Measurements from ENCODE around the gene NLGN4Y. TPM values are rescaled to one million over a fixed set of nuclear protein-coding genes. Genes with fewer than 3 reads are reported as not detected.

NLGN4Y gene
- polyA plus RNA-seq, 1 donor from 2014 or later, result not detected

- no peaks in the 10 kb centered on the region for H3K36me3 Mint-ChIP-seq
- H3K4me1 Mint-ChIP-seq, result no peaks in the 10 kb centered on the region
- H3K4me3 Mint-ChIP-seq, result no peak overlapping the region
- H3K9me3 Mint-ChIP-seq, result no peaks in the 10 kb centered on the region
- no peak overlapping the region for H3K27ac Mint-ChIP-seq
- H3K27me3 Mint-ChIP-seq, result no peaks in the 10 kb centered on the region
Observed at GRCh38 chrY:14778208-14778607, 253.9 kb downstream of the NLGN4Y start.

GRCh38 chrY:14793104-14793503 lies 268.8 kb downstream of the NLGN4Y start:
- H3K36me3 Mint-ChIP-seq, result no peaks in the 10 kb centered on the region
- H3K27me3 Mint-ChIP-seq, result no peaks in the 10 kb centered on the region
- H3K4me3 Mint-ChIP-seq, result no peak overlapping the region
- H3K9me3 Mint-ChIP-seq, result no peaks in the 10 kb centered on the region
- H3K4me1 Mint-ChIP-seq, result no peaks in the 10 kb centered on the region
- no peak overlapping the region for H3K27ac Mint-ChIP-seq

- H3K4me3 Mint-ChIP-seq, result no peak overlapping the region
- no peaks in the 10 kb centered on the region for H3K4me1 Mint-ChIP-seq
- no peaks in the 10 kb centered on the region for H3K9me3 Mint-ChIP-seq
- H3K36me3 Mint-ChIP-seq, result no peaks in the 10 kb centered on the region
- no peaks in the 10 kb centered on the region for H3K27me3 Mint-ChIP-seq
- no peak overlapping the region for H3K27ac Mint-ChIP-seq
Observed at GRCh38 chrY:14793674-14794073, 269.3 kb downstream of the NLGN4Y start.

GRCh38 chrY:14798010-14798409 lies 273.7 kb downstream of the NLGN4Y start:
- no peaks in the 10 kb centered on the region for H3K36me3 Mint-ChIP-seq
- no peak overlapping the region for H3K4me3 Mint-ChIP-seq
- no peaks in the 10 kb centered on the region for H3K4me1 Mint-ChIP-seq
- H3K9me3 Mint-ChIP-seq, result no peaks in the 10 kb centered on the region
- H3K27me3 Mint-ChIP-seq, result no peaks in the 10 kb centered on the region
- H3K27ac Mint-ChIP-seq, result no peak overlapping the region

GRCh38 chrY:14801096-14801495 lies 276.8 kb downstream of the NLGN4Y start:
- Mint-ChIP-seq H3K27ac (no peak overlapping the region), H3K9me3 (no peaks in the 10 kb centered on the region), H3K27me3 (no peaks in the 10 kb centered on the region), H3K4me1 (no peaks in the 10 kb centered on the region), H3K4me3 (no peak overlapping the region), H3K36me3 (no peaks in the 10 kb centered on the region)

DNA sequence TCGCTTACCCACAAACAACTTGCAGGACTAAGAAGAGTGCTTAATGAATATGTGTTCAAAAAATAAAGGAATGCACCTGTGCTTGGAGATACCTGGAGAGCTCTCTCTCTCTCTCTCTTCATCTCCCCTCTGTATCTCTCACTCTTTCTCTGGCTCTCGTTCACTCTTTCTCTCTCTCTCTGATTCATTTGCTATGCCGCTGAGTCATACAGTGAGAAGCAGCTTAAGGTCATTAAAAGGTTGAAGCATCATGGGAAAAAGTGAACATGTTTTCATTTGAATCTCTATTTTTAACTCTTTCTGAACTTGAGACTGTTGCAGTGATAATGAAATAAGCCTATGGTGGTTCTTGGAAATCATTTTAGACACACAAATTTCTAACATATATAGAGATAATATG lies 277.8 kb downstream of the NLGN4Y start:
- no peaks in the 10 kb centered on the region for H3K27me3 Mint-ChIP-seq
- no peak overlapping the region for H3K4me3 Mint-ChIP-seq
- no peak overlapping the region for H3K27ac Mint-ChIP-seq
- H3K4me1 Mint-ChIP-seq, result no peaks in the 10 kb centered on the region
- no peaks in the 10 kb centered on the region for H3K9me3 Mint-ChIP-seq
- no peaks in the 10 kb centered on the region for H3K36me3 Mint-ChIP-seq

- H3K9me3 Mint-ChIP-seq, result no peaks in the 10 kb centered on the region
- H3K4me3 Mint-ChIP-seq, result no peak overlapping the region
- H3K27ac Mint-ChIP-seq, result no peak overlapping the region
- no peaks in the 10 kb centered on the region for H3K36me3 Mint-ChIP-seq
- H3K27me3 Mint-ChIP-seq, result no peaks in the 10 kb centered on the region
- no peaks in the 10 kb centered on the region for H3K4me1 Mint-ChIP-seq
Observed at GRCh38 chrY:14804041-14804440, 279.7 kb downstream of the NLGN4Y start.

DNA sequence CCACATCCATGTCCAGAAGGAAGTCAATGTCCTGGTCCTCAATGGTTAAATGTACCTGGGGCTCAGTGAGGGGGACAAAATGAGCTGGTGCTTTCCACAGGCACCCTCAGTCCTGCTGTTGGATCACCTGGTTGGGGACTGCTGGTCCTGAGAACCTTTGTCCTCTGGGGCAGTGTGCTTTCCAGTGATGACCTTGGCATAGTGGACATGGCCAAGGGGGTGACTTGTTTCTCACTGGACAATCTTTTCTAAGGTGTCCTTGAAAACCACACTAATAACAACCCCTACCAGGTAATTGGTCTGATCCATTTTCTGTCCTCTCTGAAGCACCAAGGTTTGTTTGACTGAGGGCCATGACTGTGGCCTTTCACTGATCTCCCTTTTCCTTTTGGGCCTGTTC lies 294.1 kb downstream of the NLGN4Y start:
- Mint-ChIP-seq H3K27me3 (no peaks in the 10 kb centered on the region), H3K27ac (no peak overlapping the region), H3K4me3 (no peak overlapping the region), H3K9me3 (no peaks in the 10 kb centered on the region), H3K4me1 (no peaks in the 10 kb centered on the region), H3K36me3 (no peaks in the 10 kb centered on the region)

- no peaks in the 10 kb centered on the region for H3K36me3 Mint-ChIP-seq
- H3K27ac Mint-ChIP-seq, result no peak overlapping the region
- H3K4me1 Mint-ChIP-seq, result no peaks in the 10 kb centered on the region
- H3K9me3 Mint-ChIP-seq, result no peaks in the 10 kb centered on the region
- no peaks in the 10 kb centered on the region for H3K27me3 Mint-ChIP-seq
- H3K4me3 Mint-ChIP-seq, result no peak overlapping the region
Observed at GRCh38 chrY:14822201-14822600, 297.9 kb downstream of the NLGN4Y start.

- H3K4me1 Mint-ChIP-seq, result no peaks in the 10 kb centered on the region
- no peaks in the 10 kb centered on the region for H3K9me3 Mint-ChIP-seq
- H3K36me3 Mint-ChIP-seq, result no peaks in the 10 kb centered on the region
- no peaks in the 10 kb centered on the region for H3K27me3 Mint-ChIP-seq
- no peak overlapping the region for H3K27ac Mint-ChIP-seq
- H3K4me3 Mint-ChIP-seq, result no peak overlapping the region
Observed at GRCh38 chrY:14822906-14823305, 298.6 kb downstream of the NLGN4Y start.

GRCh38 chrY:14824583-14824982 lies 300.3 kb downstream of the NLGN4Y start:
- Mint-ChIP-seq H3K27ac (no peak overlapping the region), H3K4me3 (no peak overlapping the region), H3K4me1 (no peaks in the 10 kb centered on the region), H3K9me3 (no peaks in the 10 kb centered on the region), H3K27me3 (no peaks in the 10 kb centered on the region), H3K36me3 (no peaks in the 10 kb centered on the region)

DNA sequence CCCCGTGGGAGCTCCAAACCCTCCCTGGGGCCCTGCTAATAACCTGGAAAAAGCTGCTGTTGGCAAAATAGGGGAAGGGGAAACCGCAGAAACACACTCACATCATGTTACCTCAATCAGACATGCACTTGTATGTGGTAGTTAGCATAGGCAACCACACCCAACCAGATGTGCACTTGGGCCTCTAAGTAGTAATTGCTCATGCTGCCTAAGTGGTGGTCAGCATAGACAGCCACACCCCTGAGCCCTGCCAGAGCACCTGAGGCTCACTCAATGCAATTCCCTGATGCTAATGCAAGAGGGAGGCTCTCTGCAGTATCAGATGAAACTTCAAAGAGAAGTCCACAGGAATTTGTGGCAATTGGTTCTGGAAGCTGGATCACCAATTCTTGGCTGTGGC lies 301.4 kb downstream of the NLGN4Y start:
- no peak overlapping the region for H3K4me3 Mint-ChIP-seq
- no peaks in the 10 kb centered on the region for H3K27me3 Mint-ChIP-seq
- H3K27ac Mint-ChIP-seq, result no peak overlapping the region
- no peaks in the 10 kb centered on the region for H3K4me1 Mint-ChIP-seq
- no peaks in the 10 kb centered on the region for H3K36me3 Mint-ChIP-seq
- no peaks in the 10 kb centered on the region for H3K9me3 Mint-ChIP-seq

DNA sequence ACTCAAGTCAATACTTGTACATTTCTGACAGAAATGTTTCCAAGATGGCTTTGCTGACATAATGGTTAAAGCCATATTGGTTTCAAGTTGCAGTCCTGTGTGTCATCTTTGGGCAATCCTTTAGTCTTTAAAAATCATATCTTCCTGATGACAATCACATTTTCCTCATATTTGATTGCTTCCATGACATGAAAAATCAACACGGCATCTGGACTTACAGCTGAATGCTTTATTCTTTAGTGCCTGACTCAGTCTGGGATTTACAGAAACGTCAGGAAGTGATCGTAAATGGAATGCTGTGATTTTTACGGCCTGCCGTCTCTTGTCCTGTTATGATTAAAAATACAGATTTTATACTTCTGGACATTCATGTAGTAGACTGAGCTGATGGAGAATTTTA lies 304.2 kb downstream of the NLGN4Y start:
- H3K4me1 Mint-ChIP-seq, result no peaks in the 10 kb centered on the region

DNA sequence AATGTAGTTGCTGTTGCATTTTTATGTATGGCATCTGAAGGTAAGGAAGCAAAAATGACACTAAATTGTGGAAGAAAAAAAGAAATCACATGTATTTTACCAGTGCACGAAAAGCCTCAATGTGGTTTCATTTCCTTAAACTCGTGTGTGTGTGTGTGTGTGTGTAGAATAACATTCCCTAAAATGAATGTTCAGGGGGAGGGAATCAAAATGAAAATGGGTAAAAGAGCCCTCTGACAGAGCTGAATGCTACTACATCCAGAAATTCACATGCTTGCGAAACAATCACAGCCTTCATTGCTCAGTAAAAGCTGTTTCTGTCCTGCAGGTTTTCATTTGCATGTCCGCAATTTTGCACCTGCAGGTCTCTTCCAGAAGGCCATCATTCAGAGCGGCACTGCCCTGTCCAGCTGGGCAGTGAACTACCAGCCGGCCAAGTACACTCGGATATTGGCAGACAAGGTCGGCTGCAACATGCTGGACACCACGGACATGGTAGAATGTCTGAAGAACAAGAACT lies 305.1 kb downstream of the NLGN4Y start:
- no peaks in the 10 kb centered on the region for H3K9me3 Mint-ChIP-seq
- no peaks in the 10 kb centered on the region for H3K4me1 Mint-ChIP-seq
- no peak overlapping the region for H3K4me3 Mint-ChIP-seq
- no peak overlapping the region for H3K27ac Mint-ChIP-seq
- H3K27me3 Mint-ChIP-seq, result no peaks in the 10 kb centered on the region
- no peaks in the 10 kb centered on the region for H3K36me3 Mint-ChIP-seq

More for the DNA sequence above, 304.2 kb downstream of the NLGN4Y start:
- no peaks in the 10 kb centered on the region for H3K36me3 Mint-ChIP-seq
- no peak overlapping the region for H3K4me3 Mint-ChIP-seq
- H3K27ac Mint-ChIP-seq, result no peak overlapping the region
- H3K27me3 Mint-ChIP-seq, result no peaks in the 10 kb centered on the region
- H3K9me3 Mint-ChIP-seq, result no peaks in the 10 kb centered on the region

GRCh38 chrY:14834103-14835060 lies 310.1 kb downstream of the NLGN4Y start:
- Mint-ChIP-seq H3K27ac (no peak overlapping the region), H3K36me3 (no peaks in the 10 kb centered on the region), H3K27me3 (no peaks in the 10 kb centered on the region), H3K9me3 (no peaks in the 10 kb centered on the region), H3K4me1 (no peaks in the 10 kb centered on the region), H3K4me3 (no peak overlapping the region)

DNA sequence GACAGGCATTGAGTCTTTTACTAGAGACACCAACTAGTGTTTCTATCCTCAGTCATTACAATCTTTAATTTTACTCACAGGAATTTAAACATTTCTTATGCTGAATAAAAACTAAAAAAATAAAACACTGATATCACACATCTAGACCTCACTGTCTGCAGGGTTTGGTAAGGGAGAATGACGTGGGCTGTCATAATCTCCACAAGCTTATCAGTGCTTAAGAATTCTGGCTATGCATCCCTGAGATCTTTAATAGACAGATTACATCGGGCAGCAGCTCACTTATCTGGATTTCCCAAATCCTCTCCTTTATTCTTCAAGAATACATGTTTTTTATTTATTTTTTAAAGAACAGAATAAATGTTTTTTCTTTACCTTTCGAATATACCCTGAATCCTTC lies 313.1 kb downstream of the NLGN4Y start:
- Mint-ChIP-seq H3K36me3 (no peaks in the 10 kb centered on the region), H3K27ac (no peak overlapping the region), H3K9me3 (no peaks in the 10 kb centered on the region), H3K4me1 (no peaks in the 10 kb centered on the region), H3K4me3 (no peak overlapping the region), H3K27me3 (no peaks in the 10 kb centered on the region)
